Ectodermal cell (in vitro differentiated cells): ENCODE measurements around the gene GTF2A1.

ENCODE experiments used
- H3K27ac ChIP-seq: 2 replicates; pipeline ENCODE4 v1.7.0; 2013; ENCODE audit warnings: mild to moderate bottlenecking, low read depth, low read length; ENCODE audit not compliant: insufficient read depth, poor library complexity, severe bottlenecking
- H3K27me3 ChIP-seq: 2 replicates; pipeline ENCODE4 v1.7.0; 2013; ENCODE audit warnings: mild to moderate bottlenecking, low read length; ENCODE audit not compliant: insufficient read depth, control insufficient read depth, poor library complexity, severe bottlenecking
- H3K36me3 ChIP-seq: one replicate; pipeline ENCODE4 v1.7.0; 2013; ENCODE audit warnings: low read length; ENCODE audit not compliant: control insufficient read depth, insufficient read depth
- H3K4me1 ChIP-seq: one replicate; pipeline ENCODE4 v1.7.0; 2013; ENCODE audit warnings: low read length; ENCODE audit not compliant: control insufficient read depth, insufficient read depth
- H3K4me3 ChIP-seq: 2 replicates; pipeline ENCODE4 v1.7.0; 2013; ENCODE audit warnings: low read depth, low read length, control low read depth; ENCODE audit not compliant: insufficient read depth
- H3K9me3 ChIP-seq: 2 replicates; pipeline ENCODE4 v1.7.0; 2013; ENCODE audit warnings: mild to moderate bottlenecking, low read length, moderate library complexity; ENCODE audit not compliant: control insufficient read depth
- WGBS, 2 experiments: methylation state at CpG; one replicate each; pipeline ENCODE4 v1.1.7; 2013; ENCODE audit warnings: missing lambda C conversion rate in 2 of 2; 5-methylcytosine and 5-hydroxymethylcytosine counted together

The GTF2A1 gene

DNA sequence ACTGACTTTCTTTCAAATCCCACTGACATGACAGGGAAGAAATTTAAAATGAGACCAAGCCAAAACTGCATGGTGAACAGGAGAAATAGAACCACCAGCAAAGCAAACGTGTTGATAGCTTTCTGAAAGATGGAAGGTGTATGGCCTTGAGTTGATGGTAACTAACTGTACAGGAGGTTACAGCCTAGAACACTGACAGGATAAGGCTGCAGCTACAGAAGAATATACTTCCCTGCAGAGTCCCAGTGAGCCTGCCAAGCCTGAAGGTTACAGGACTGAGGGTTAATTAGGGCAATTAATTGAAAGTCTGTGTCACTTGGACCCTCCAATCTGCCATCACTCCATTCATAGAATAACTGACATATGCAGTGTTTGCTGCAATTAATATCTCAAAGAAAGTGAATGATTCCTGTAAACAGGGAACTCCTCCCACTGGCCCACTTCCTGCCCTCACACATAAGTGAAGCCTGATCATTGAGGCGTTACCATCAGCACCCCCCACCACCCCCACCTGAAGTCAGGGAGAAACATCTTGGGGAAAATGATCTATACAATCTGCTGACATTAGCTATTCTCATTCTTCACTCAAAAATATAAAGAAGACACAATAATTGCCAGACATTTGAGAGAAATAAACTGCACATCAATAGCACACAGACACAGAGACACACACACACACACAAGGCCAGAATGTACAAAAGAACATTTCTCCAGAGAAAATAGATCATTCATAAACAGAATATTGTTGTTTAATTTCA lies 73.4 kb downstream of the GTF2A1 start:
- 86 to 89% methylated on average over 2 of the region's 2 CpGs for WGBS, 2 experiments
- Histone ChIP-seq H3K4me3 (no peak overlapping the region), H3K9me3 (no peaks in the 10 kb centered on the region)

DNA sequence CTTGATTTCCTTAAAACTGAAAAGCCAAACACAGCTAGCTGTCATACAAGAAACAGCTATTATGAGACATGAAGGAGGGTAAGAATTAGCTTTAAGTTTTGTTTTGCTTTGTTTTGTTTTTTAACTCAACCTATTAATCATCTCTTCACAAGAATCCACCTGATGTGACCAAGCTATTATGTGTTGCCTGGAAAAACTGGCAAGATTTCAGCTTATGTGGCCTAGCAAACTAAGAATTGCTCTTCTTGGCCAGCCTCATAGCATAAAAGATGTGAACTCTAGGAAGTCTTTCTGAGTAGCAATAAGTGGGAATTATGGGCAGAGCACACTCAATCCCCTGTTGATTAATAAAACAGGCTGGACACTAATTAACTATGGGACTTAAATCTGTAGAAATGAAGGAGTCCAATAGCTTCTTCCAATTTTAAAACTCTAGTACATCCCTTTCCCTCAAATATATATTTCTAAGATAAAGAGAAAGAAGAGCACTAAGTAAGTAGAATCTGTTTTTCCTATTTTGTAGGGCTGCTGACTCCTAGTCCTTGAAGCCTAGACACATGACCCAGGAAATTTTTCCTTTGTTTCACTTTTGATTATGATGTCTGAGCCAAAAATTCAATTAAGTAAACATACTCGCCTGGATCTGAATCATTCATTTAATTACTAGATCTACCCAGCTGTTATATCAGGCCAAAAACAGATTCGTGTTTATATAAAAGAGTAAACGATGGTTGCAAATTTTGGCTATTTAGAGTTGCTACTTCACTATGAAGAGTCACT lies 75.7 kb downstream of the GTF2A1 start:
- no peak overlapping the region for H3K27ac ChIP-seq
- no peaks in the 10 kb centered on the region for H3K27me3 ChIP-seq
- WGBS, 2 experiments = 93 to 95% methylated on average over 3 of the region's 3 CpGs
- no peaks in the 10 kb centered on the region for H3K36me3 ChIP-seq
- H3K4me3 ChIP-seq = no peak overlapping the region
- H3K4me1 ChIP-seq = no peaks in the 10 kb centered on the region
- H3K9me3 ChIP-seq = no peaks in the 10 kb centered on the region

More for the DNA sequence above, 73.4 kb downstream of the GTF2A1 start:
- no peaks in the 10 kb centered on the region for H3K36me3 ChIP-seq
- H3K4me1 ChIP-seq = no peaks in the 10 kb centered on the region
- no peak overlapping the region for H3K27ac ChIP-seq
- H3K27me3 ChIP-seq = no peaks in the 10 kb centered on the region

DNA sequence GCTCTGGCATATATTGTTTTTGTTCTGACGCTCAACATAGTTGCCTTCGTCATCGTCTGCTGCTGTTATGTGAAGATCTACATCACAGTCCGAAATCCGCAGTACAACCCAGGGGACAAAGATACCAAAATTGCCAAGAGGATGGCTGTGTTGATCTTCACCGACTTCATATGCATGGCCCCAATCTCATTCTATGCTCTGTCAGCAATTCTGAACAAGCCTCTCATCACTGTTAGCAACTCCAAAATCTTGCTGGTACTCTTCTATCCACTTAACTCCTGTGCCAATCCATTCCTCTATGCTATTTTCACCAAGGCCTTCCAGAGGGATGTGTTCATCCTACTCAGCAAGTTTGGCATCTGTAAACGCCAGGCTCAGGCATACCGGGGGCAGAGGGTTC lies 77.0 kb downstream of the GTF2A1 start:
- Histone ChIP-seq H3K27ac (no peak overlapping the region), H3K9me3 (no peaks in the 10 kb centered on the region), H3K36me3 (no peaks in the 10 kb centered on the region), H3K4me3 (no peak overlapping the region), H3K4me1 (no peaks in the 10 kb centered on the region), H3K27me3 (no peaks in the 10 kb centered on the region)
- 94 to 96% methylated on average over 8 of the region's 8 CpGs for WGBS, 2 experiments

DNA sequence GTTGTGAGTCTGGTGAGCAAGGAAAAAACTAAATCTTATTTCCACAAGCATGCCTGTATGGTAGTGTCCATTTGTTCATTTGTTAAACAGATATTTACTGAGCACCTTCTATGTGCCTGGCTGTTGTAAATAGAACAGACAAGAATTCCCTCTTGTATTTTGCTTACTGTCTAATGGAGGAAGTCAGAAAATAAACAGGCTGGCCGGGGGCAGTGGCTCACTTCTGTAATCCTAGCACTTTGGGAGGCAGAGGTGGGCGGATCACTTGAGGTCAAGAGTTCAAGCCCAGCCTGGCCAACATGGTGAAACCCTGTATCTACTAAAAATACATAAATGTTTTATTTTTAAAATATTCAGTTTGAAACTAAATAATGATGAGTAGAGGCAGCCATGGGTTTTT lies 79.3 kb downstream of the GTF2A1 start:
- H3K9me3 ChIP-seq = no peaks in the 10 kb centered on the region
- H3K4me3 ChIP-seq = no peak overlapping the region
- no peak overlapping the region for H3K27ac ChIP-seq
- H3K27me3 ChIP-seq = no peaks in the 10 kb centered on the region
- H3K36me3 ChIP-seq = no peaks in the 10 kb centered on the region
- WGBS, 2 experiments = 82 to 88% methylated on average over 2 of the region's 2 CpGs
- no peaks in the 10 kb centered on the region for H3K4me1 ChIP-seq

DNA sequence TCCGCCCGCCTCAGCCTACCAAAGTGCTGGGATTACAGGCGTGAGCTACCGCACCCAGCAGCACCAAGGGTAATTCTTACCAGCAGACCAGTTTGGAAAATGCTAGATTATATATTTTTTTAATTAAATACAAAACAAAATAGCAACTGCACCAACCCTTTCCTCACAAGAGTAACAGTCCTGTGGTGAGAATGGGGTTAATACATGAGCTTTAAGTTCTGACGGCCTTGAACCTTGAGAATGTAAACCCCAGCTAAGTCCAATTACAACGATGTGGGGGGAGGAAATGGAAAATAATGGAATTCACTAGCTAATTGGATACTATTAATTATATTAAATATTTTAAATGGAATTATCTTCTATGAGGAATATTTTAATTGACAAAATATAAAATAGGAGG lies 82.3 kb downstream of the GTF2A1 start:
- 93 to 98% methylated on average over 5 of the region's 6 CpGs for WGBS, 2 experiments
- Histone ChIP-seq H3K36me3 (no peaks in the 10 kb centered on the region), H3K27me3 (no peaks in the 10 kb centered on the region), H3K4me1 (no peaks in the 10 kb centered on the region), H3K4me3 (no peak overlapping the region), H3K27ac (no peak overlapping the region), H3K9me3 (no peaks in the 10 kb centered on the region)

DNA sequence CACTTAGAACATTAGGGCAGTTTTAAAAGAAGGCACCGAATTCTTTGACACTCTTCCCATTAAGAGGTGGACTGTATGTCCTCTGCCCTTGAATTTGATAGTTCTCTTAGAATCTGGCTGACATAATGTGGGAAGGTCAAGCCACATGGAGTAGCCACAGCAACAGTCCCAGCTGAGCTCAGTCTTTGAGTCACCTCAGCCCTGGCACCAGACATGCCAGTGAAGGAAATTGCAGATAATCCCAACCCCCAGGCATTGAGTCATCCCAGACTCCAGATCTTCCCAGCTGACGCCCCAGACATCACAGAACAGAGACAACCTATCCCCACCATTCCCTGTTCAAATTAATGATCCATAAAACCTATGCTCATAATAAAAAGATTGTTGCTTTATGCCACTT lies 83.4 kb downstream of the GTF2A1 start:
- H3K4me3 ChIP-seq = no peak overlapping the region
- no peaks in the 10 kb centered on the region for H3K9me3 ChIP-seq
- no peaks in the 10 kb centered on the region for H3K27me3 ChIP-seq
- no peaks in the 10 kb centered on the region for H3K4me1 ChIP-seq
- no peaks in the 10 kb centered on the region for H3K36me3 ChIP-seq
- 73 to 89% methylated on average over 2 of the region's 2 CpGs for WGBS, 2 experiments
- no peak overlapping the region for H3K27ac ChIP-seq

DNA sequence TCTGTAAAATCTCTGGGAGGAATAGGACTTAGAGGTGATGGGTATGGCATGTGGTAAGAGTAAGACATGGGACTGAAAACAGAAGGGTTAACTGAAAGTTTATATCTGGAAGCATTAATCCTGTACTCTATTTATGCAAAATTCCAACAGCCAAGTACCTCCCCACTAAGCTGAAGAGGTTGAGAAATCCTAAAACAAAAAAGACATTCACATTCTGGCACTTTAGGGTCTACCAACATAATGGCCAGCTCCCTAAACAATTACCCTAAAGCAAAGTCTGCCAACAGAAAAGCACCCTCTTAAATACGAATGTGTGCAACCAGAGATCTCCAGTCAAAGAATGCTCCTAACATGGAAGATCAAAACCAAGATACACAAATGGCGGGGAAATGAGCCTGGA lies 87.4 kb downstream of the GTF2A1 start:
- 86 to 96% methylated on average over 2 of the region's 2 CpGs for WGBS, 2 experiments
- no peaks in the 10 kb centered on the region for H3K36me3 ChIP-seq

DNA sequence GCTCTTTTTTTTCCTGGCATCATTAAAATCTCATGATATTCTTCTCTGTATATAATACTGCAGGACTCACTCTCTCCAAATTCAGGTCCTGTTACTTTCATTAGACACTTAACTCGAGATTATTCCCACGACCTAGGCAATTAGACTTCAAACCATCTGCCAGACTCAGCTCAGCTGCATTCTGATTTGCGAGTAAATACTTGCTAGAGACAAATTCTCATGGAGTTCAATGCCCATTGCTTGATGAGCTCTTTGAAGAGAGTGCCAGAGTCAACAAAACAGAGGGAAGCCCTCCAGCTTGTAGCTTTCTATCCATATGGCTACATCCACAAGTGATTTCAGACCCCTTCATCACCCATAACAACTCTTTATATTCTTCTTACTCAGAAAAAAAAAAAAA lies 88.3 kb downstream of the GTF2A1 start:
- Histone ChIP-seq H3K27ac (no peak overlapping the region), H3K9me3 (no peaks in the 10 kb centered on the region), H3K27me3 (no peaks in the 10 kb centered on the region), H3K36me3 (no peaks in the 10 kb centered on the region), H3K4me3 (no peak overlapping the region), H3K4me1 (no peaks in the 10 kb centered on the region)
- 86 to 89% methylated on average over 3 of the region's 3 CpGs for WGBS, 2 experiments

More for the DNA sequence above, 87.4 kb downstream of the GTF2A1 start:
- Histone ChIP-seq H3K27ac (no peak overlapping the region), H3K4me3 (no peak overlapping the region), H3K27me3 (no peaks in the 10 kb centered on the region), H3K4me1 (no peaks in the 10 kb centered on the region), H3K9me3 (no peaks in the 10 kb centered on the region)

DNA sequence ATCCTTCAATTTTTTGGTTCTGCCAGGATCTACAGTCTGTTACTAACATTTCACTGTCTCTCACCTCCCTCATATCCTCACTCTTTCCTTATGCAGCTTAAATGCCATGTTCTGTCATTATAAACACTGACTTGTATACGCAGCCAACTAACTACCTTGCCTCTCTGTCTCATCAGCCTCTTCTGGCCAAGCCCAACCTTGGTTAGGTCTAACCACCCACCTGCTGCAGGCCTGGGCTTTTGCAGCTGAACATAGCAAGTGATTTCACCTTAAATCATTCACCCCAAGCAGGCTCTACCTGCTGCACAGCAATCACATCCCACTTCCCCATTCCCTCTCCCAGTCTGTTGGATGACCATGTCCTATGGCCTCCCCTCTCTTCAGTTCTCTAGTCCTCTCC lies 91.5 kb downstream of the GTF2A1 start:
- WGBS, 2 experiments = 89 to 90% methylated on average over 1 of the region's 1 CpG
- H3K4me3 ChIP-seq = no peak overlapping the region
- no peaks in the 10 kb centered on the region for H3K36me3 ChIP-seq

DNA sequence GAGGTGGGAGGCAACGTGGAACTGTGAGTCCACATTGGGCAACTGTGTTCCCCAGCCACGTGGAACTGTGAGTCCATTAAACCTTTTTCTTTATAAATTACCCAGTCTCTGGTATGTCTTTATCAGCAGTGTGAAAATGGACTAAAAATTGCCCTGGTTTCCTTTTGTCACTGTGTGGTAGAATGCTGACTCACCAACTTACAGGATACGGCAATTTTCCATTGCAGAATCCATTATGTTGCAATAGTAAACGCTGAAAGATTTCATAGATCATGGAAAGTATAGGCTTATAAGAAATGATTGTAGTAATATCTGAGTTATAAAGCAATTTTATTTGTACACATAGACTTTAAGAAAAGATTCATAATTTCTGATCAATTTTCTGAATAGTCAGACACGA lies 93.0 kb downstream of the GTF2A1 start:
- H3K4me3 ChIP-seq = no peak overlapping the region
- H3K27ac ChIP-seq = no peak overlapping the region
- WGBS, 2 experiments = 87 to 98% methylated on average over 4 to 5 of the region's 5 CpGs
- H3K9me3 ChIP-seq = no peaks in the 10 kb centered on the region
- H3K27me3 ChIP-seq = no peaks in the 10 kb centered on the region
- H3K36me3 ChIP-seq = no peaks in the 10 kb centered on the region
- no peaks in the 10 kb centered on the region for H3K4me1 ChIP-seq

More for the DNA sequence above, 91.5 kb downstream of the GTF2A1 start:
- Histone ChIP-seq H3K4me1 (no peaks in the 10 kb centered on the region), H3K27me3 (no peaks in the 10 kb centered on the region), H3K9me3 (no peaks in the 10 kb centered on the region), H3K27ac (no peak overlapping the region)
